Neural progenitor cell (in vitro differentiated cells): ENCODE results near the gene NSUN3.

Experiments
- CTCF ChIP-seq: fragments of 200-600 bp; sonication (generic); IDR thresholded peaks from 2 replicates; pipeline ENCODE4 v1.5.1; 2017; ENCODE audit warnings: antibody characterized with exemption, mild to moderate bottlenecking
- EZH2 ChIP-seq: fragments of 200-600 bp; sonication (generic); IDR thresholded peaks from 2 replicates; pipeline ENCODE4 v1.6.1; 2017; ENCODE audit warnings: antibody characterized with exemption, mild to moderate bottlenecking, moderate library complexity

- TF ChIP-seq CTCF (no peak), EZH2 (no peak)
These were observed 3.9 kb downstream of the NSUN3 start for GRCh38 chr3:94066506-94067500.
